Loucy (cell line): ENCODE data around the gene PARP8.
"Not testable (repeated sequence)": the region's sequence is repeated elsewhere in the genome, so short reads cannot be mapped to it uniquely, and the experiment has no call there.

ENCODE experiments used
- H2AFZ ChIP-seq: fragments of 200-600 bp; sonication (generic); 2 replicates; pipeline ENCODE4 v1.6.0; 2016; ENCODE audit warnings: antibody characterized with exemption, mild to moderate bottlenecking, low read length, moderate library complexity
- H3F3A ChIP-seq: fragments of 200-600 bp; 2 replicates; pipeline ENCODE4 v1.6.0; 2016; ENCODE audit warnings: antibody characterized with exemption, low read depth, mild to moderate bottlenecking
- H3K27me3 ChIP-seq: fragments of 200-600 bp; sonication (generic); 2 replicates; pipeline ENCODE4 v1.6.1; 2014; ENCODE audit warnings: low read length, mild to moderate bottlenecking; ENCODE audit not compliant: insufficient read depth, poor library complexity, severe bottlenecking
- H3K36me3 ChIP-seq: fragments of 200-600 bp; sonication (generic); 2 replicates; pipeline ENCODE4 v1.6.1; 2016; ENCODE audit warnings: low read length; ENCODE audit not compliant: insufficient read depth
- H3K4me1 ChIP-seq: fragments of 200-600 bp; sonication (generic); 2 replicates; pipeline ENCODE4 v1.5.1; 2014; ENCODE audit warnings: low read length, mild to moderate bottlenecking; ENCODE audit not compliant: insufficient read depth, poor library complexity, severe bottlenecking
- H3K4me2 ChIP-seq: fragments of 200-600 bp; sonication (generic); 2 replicates; pipeline ENCODE4 v1.6.0; 2014; ENCODE audit warnings: antibody characterized with exemption, low read length, low read depth, mild to moderate bottlenecking; ENCODE audit not compliant: poor library complexity, severe bottlenecking
- H3K4me3 ChIP-seq: fragments of 200-600 bp; sonication (generic); 2 replicates; pipeline ENCODE4 v1.5.1; 2014; ENCODE audit warnings: low read length, mild to moderate bottlenecking, mixed read lengths; ENCODE audit not compliant: poor library complexity, severe bottlenecking
- H3K79me2 ChIP-seq: fragments of 200-600 bp; sonication (generic); 2 replicates; pipeline ENCODE4 v1.6.1; 2014; ENCODE audit warnings: low read length; ENCODE audit not compliant: insufficient read depth
- H3K9ac ChIP-seq: fragments of 200-600 bp; sonication (generic); 2 replicates; pipeline ENCODE4 v1.6.0; 2014; ENCODE audit warnings: mild to moderate bottlenecking, low read depth, low read length, moderate library complexity; ENCODE audit not compliant: poor library complexity, severe bottlenecking
- H3K9me2 ChIP-seq: fragments of 200-600 bp; sonication (generic); replicated peaks from 2 replicates; pipeline ENCODE4 v1.6.1; 2016; ENCODE audit warnings: low read depth, low read length, mixed read lengths
- H3K9me3 ChIP-seq: fragments of 200-600 bp; sonication (generic); 2 replicates; pipeline ENCODE4 v1.6.1; 2014; ENCODE audit warnings: mild to moderate bottlenecking, antibody characterized with exemption, low read length, low read depth; ENCODE audit not compliant: insufficient read depth
- H4K20me1 ChIP-seq: fragments of 200-600 bp; sonication (generic); 2 replicates; pipeline ENCODE4 v1.6.0; 2014; ENCODE audit warnings: antibody characterized with exemption, low read length, mild to moderate bottlenecking; ENCODE audit not compliant: insufficient read depth, poor library complexity, severe bottlenecking
- EZH2phosphoT487 ChIP-seq: fragments of 200-600 bp; IDR thresholded peaks from 2 replicates; pipeline ENCODE4 v1.6.1; 2018; ENCODE audit warnings: antibody characterized with exemption, mild to moderate bottlenecking, moderate library complexity, borderline replicate concordance
- TF ChIP-seq, protein P1 (sequence below): fragments of 200-600 bp; sonication (generic); conservative IDR thresholded peaks from 2 replicates; pipeline ENCODE4 v1.5.1; 2014; ENCODE audit warnings: mild to moderate bottlenecking, antibody characterized with exemption, low read length

PARP8 gene

DNA sequence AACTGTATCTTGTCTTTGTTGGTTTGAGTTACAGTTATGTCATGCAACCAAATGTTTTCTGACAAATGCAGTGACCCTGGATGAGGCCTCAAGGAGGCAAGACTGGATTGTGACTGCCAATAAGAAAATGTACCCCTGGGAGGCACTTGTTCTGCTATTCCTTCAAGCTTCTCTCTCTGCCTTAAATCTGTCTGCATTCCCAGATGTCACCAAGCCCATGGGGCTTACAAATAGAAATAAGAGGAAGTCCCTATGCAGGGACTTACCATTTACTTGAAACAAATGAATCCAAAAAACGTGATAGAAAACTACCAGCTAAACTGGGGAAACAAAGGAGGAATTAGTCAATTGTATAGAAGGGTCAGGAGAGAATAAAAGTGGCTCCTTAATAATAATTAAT is 8.2 kb upstream of the PARP8 start:
- Histone ChIP-seq H3K4me3 (no peak overlapping the region), H3K4me1 (peaks cover 14% of the 10 kb centered on the region), H3K9ac (no peak overlapping the region), H4K20me1 (no peaks in the 10 kb centered on the region), H3K36me3 (no peaks in the 10 kb centered on the region), H3F3A (no peaks in the 10 kb centered on the region), H3K27me3 (no peaks in the 10 kb centered on the region), H3K9me3 (no peaks in the 10 kb centered on the region), H3K9me2 (no peaks in the 10 kb centered on the region), H3K4me2 (no peak overlapping the region), H2AFZ (no peak overlapping the region), H3K79me2 (no peaks in the 10 kb centered on the region)
- TF ChIP-seq, protein P1, sequence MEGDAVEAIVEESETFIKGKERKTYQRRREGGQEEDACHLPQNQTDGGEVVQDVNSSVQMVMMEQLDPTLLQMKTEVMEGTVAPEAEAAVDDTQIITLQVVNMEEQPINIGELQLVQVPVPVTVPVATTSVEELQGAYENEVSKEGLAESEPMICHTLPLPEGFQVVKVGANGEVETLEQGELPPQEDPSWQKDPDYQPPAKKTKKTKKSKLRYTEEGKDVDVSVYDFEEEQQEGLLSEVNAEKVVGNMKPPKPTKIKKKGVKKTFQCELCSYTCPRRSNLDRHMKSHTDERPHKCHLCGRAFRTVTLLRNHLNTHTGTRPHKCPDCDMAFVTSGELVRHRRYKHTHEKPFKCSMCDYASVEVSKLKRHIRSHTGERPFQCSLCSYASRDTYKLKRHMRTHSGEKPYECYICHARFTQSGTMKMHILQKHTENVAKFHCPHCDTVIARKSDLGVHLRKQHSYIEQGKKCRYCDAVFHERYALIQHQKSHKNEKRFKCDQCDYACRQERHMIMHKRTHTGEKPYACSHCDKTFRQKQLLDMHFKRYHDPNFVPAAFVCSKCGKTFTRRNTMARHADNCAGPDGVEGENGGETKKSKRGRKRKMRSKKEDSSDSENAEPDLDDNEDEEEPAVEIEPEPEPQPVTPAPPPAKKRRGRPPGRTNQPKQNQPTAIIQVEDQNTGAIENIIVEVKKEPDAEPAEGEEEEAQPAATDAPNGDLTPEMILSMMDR: no peak
- TF ChIP-seq EZH2phosphoT487: no peak

DNA sequence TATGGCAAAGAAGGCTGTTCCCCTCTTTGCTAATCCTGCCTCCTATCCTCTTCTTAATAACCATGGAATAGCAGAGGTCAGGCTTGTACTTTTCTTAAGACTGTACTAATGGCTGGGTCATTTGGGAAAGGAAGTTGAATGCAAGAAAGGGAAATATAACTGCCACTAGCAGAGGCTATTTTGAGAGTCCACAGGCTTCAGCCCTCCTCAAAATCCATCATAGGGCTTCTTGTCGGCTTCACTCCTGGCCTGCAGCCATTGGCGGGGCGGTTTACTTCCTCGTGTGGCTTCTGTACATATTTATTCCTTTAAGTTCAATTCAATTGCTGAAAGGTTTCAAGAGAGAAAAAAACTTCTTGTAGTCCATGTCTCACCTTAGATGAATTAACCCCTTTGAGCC is 2.8 kb upstream of the PARP8 start:
- TF ChIP-seq EZH2phosphoT487: no peak
- TF ChIP-seq, protein P1: no peak
- Histone ChIP-seq H3K9me3 (no peaks in the 10 kb centered on the region), H3K9ac (no peak overlapping the region), H3F3A (no peaks in the 10 kb centered on the region), H3K79me2 (peaks cover 18% of the 10 kb centered on the region), H3K4me1 (peaks cover 17% of the 10 kb centered on the region), H3K36me3 (no peaks in the 10 kb centered on the region), H4K20me1 (no peaks in the 10 kb centered on the region), H2AFZ (no peak overlapping the region), H3K9me2 (no peaks in the 10 kb centered on the region), H3K4me3 (no peak overlapping the region), H3K4me2 (no peak overlapping the region), H3K27me3 (no peaks in the 10 kb centered on the region)

DNA sequence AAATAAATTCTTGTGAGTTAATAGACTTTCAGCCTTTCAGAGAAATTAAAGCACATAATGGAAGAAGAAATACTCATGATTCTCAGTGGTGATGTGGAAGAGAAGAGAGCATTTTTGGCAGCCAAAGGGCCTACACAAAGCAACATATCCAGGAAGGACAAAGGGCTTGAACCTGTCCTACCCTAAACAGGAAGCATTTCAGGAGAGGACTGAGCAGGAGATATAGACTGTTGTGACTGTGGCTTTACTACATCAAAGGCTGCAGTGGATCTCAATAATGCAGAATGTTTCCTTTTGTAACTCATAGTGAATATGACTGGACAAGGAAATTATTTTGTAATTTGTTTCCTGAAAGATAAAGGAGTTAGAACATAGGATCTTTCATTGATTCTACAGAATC is 1.3 kb upstream of the PARP8 start:
- Histone ChIP-seq H3K9ac (peak overlapping the region; percentile 66), H3K4me3 (peak overlapping the region; percentile 86), H3K4me2 (peak overlapping the region; percentile 72), H3K79me2 (peaks cover 33% of the 10 kb centered on the region), H3K4me1 (peaks cover 17% of the 10 kb centered on the region), H3K9me2 (no peaks in the 10 kb centered on the region), H3K27me3 (no peaks in the 10 kb centered on the region), H3F3A (no peaks in the 10 kb centered on the region), H4K20me1 (no peaks in the 10 kb centered on the region), H2AFZ (no peak overlapping the region), H3K9me3 (no peaks in the 10 kb centered on the region), H3K36me3 (no peaks in the 10 kb centered on the region)
- no peak for TF ChIP-seq EZH2phosphoT487
- TF ChIP-seq, protein P1: no peak

DNA sequence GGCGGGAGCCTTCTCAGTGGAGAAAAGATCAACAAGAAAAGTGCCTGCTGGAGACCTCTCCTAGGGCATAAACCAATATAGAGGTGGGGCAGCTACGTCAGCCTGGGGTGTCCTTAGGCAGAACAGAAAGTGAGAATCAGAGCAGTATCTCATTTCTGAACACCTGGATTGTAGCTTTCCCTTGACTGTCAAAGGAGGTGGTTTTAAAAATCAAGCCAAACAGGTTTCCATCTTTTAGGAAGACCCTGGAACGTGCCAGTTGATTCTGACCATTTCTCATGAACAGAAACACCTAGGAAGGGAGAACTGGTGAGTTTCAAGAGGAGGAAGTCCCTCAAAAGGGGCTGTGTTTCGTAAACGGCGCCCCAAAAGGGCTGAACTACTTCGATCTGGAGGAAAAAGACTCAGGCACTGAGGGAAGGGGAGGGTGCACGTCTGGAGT is 655 bp upstream of the PARP8 start:
- Histone ChIP-seq H3K4me1 (peaks cover 17% of the 10 kb centered on the region), H3K4me3 (peak overlapping the region; percentile 86), H3K79me2 (peaks cover 39% of the 10 kb centered on the region), H3K9ac (peak overlapping the region; percentile 66), H3K4me2 (peak overlapping the region; percentile 72)
- H3K36me3 ChIP-seq, H3F3A ChIP-seq, H3K9me2 ChIP-seq, H3K9me3 ChIP-seq, H4K20me1 ChIP-seq, H3K27me3 ChIP-seq, H2AFZ ChIP-seq: not testable (repeated sequence)
